Endothelial cell of hepatic sinusoid (primary cell): ENCODE measurements around the gene PPP2R5C.

Experiments used
- in situ Hi-C: cut with HindIII; loops from 2 replicates; pipeline ENCODE4 v1.10.0; 2017; ENCODE audit warnings: low sequenced_read_pairs

Gene PPP2R5C

DNA sequence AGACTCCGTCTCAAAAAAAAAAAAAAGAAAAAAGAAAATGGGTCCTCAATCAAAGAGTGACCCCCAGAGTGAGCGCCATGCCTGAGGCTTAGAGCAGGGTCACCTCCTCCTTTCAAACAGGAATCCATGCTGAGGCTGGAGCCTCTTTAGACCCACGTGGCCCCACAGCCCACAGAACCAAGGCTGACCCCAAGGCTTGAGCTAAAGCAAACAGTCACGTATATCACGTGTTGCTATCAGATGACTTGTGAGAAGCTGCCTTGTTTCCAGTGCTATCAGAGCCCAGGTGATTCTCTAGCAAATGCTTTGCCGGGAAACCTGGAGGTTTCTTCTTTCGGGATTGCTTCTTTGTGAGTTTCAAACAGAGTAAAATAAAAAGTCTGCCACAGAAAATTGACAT, 171.2 kb downstream of the PPP2R5C start:
- in situ Hi-C loops, result no loop called here

DNA sequence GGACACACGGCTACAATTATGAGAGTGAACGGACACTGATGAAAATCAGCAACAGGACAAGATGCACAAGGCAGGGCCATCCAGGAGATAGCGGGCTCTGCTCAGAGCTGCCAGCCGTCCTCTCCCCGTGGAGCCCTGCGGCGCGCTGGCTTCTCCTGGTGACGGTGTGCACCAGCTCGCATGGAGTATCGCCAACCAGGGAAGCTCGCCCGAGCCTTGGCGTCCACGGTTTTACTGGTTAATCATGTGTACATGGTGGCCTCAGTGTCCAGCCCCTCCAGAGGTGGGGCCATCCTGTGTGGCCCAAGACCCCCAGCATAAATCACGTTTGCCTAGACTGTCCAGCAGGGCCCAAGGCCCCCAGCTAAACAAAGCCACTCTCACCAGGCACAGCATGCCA, 171.7 kb downstream of the PPP2R5C start:
- in situ Hi-C loops, result no loop called here

DNA sequence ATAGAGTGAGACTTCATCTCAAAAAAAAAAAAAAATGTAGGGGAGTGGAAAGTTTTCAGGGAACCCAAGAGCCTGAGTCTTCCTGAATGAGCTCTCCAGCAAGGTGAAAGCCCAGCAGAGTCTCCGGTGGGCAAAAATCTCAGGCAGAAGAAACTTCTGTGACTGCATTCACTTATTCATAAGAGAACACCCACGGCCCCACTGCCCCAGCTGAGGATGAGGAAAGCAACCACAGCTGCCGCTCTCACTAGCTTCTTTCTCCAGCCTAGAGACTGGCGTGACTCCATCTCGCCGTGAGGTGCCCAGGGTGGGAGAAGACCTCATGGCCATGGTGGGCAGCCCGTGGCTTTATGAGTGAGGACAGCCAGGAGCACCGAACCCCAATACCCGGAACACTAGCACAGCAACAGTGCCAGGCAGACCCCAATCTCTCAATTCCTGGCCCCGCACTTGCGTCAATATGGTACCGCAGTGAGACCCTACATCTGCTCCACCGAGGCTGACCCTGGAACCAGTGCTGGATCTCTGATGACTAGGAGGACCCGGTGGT, 173.2 kb downstream of the PPP2R5C start:
- in situ Hi-C loops, result no loop called here

DNA sequence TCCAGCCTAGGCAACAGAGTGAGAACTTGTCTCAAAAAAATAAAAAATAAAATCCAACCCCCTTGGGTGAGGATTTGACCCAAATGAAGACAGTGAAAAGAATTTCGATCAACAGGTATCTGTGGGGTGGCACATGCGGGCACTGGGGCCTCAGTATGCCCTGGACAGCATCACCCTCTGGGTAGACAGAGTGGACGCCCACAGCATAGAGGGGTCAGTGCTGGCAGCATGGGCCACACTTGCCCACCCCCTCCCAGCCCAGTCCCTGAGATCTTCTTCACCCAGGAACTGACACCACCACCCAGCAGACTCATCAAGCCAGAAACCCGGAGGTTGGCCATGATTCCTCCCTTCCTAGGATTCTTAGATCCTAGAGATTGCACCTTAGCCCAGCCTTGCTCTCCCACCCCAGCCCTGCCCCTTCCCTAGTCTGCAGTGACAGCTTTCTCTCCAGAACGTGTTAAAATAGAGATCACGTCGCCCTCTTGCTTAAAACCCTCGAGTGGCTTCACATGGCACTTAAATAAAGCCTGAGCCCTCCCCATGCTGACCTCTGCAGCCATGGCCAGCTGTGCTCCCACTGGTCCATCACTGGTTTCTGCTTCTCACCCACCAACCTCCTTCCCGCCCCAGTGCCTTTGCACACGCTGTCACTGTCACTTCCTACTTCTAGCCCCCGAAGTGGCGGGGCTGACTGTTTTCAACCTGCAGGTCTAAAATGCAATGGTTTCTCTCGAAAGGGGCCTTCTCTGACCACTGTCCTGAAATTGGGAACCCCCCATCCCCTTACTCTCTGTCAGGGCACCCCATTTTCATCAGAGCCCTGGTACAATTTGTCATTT, 176.6 kb downstream of the PPP2R5C start:
- in situ Hi-C loops, result no loop called here

DNA sequence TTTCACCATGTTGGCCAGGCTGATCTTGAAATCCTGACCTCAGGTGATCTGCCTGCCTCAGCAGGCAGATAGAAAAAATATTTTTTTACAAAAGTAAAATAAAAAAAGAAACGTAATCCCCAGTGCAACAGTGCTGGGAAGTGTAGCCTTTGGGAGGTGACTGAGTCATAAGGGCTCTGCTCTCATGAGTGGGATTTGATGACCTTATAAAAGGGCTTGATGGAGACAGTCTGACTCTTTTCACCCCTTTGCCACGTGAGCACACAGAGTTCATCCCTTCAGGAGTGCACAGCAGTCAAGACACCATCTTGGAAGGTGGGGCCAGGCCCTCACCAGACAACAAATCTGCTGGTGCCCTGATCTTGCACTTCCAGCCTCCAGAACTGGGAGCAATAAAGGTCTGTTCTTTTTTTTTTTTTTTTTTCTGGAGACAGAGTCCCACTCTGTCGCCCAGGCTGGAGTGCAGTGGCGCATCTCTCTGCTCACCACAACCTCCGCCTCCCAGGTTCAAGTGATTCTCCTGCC, 178.2 kb downstream of the PPP2R5C start:
- in situ Hi-C loops, result no loop called here

DNA sequence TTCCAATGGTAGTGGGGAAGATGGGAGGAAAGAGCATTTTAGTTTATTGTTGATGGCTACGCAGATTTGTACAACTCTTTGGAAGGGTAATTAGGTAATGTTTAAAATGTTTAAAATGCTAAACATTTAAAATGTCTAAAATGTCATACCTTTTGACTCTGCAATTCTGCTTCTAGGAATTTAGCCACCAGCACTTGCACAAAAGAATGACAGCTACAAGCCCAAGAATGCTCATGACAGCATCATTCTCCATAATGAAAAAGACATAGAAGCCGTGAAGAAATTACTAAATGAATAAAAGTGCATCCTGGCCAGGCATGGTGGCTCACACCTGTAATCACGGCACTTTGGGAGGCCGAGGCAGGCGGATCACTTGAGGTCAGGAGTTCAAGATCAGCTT, 182.9 kb downstream of the PPP2R5C start:
- in situ Hi-C loops, result no loop called here

DNA sequence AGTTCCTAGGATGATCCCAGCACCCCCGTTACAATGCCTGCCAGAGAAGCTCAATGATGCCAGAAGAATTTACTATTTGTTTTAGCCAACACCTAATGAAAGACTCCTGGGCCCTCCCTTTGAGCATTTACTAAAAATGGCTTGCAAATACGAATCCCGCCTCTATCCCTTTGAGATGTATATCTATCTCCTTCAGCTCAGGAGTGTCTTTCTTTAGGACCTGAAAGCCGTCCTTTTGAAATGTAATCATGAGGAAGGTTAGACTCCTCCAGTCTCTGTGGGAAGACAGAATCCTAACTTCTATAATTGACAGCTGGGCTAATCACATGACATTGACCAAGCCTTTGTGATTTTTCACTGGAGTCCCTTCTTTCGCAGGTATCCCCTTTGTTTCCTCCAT, 183.7 kb downstream of the PPP2R5C start:
- in situ Hi-C loops, result no loop called here

DNA sequence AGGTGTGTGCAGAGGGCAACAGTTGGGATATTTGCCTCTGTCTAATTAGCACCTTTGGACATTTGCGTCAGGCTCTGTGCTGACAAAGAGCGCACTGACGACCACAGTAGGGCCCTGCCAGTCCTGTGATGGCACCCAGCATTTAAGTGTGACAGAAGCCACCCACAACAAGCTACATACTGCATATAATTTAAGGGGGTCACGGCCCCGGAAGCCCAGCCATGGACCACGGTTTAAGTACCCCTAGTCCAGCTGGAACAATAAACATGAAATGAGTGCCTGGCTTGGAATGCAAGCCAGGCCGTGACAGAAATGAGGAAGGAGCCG, 186.0 kb downstream of the PPP2R5C start:
- in situ Hi-C loops, result no loop called here

DNA sequence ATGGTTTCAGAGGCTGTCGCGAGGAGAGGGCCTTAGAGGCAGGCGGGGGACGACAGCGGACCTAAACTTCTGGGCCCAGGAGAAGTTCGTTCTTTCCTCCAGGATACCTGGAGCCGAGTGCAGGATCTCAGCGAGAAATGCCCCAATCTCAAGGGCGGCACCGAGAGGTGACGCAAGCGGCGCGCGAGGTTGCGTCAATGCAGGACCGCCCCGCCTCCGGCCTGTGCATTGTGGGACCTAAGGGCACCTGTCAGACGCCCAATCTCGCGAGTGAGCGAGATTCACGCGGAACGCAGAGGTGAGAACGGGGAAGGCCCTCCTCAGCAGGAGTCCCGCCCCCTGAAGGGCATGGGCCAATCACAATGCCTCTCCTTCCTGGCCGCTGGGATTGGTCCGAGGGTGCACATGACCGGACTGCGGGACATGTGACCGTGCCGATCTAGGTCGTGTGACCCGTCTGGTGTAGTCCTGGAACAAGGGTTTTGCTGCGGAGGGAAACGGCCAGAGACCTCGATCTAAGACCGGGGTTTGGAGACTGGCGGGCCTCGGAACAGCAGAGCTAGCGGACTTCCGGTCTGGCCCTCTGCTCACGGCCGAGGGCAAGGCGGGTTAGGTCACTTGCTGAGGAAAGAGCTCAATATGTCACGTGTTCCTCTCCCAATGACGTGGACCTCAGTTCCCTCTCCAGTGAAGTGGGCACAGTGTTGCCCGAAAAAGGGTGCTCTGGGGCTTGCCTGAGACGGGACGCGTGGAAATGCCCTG, 186.6 kb downstream of the PPP2R5C start:
- in situ Hi-C loops, result no loop called here

DNA sequence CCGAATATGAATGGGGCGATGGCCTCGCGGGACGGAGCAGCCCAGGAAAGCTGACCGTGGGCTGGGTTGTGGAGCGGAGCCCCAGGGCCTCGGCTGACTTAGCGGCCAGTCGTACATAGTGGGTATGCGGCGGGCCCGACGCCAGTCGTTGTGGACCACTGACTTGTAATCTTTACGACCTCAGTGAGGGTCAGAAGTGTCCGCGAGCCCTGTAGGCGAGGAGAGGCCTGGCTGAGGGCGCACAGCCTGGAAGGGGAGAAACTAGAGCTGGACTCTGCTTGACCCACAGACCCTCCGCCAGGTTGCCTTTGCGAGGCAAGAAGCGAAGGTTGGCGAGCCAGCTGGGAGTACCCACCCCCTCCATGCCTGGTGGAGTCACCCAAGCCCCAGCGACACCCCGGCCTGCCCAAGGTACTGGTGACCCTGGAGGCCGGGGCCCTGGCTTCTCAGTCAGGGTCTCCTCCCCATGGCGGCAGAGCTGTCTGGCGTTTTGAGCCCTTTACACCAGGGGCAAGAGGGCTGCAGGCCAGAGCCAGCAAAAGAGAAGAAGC, 187.2 kb downstream of the PPP2R5C start:
- in situ Hi-C loops, result no loop called here

DNA sequence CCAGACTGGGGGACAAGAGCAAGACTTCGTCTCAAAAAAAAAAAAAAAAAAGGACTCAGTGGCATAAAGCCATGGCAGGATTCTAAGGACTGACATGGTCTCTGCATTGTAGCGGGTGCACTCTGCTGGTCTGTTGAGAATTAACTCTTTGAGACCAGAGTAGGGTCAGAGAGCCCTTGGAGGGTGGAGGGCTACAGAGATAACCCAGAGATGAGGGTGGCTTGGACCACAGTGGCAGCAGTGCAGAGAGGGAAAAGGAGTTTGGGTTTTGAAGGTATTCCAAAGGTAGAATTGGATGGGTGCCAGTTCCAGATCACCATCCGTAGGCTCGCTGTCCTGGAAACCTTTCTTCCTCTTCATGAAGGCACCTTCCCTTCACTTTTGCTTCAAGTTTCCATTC, 188.6 kb downstream of the PPP2R5C start:
- in situ Hi-C loops, result no loop called here

DNA sequence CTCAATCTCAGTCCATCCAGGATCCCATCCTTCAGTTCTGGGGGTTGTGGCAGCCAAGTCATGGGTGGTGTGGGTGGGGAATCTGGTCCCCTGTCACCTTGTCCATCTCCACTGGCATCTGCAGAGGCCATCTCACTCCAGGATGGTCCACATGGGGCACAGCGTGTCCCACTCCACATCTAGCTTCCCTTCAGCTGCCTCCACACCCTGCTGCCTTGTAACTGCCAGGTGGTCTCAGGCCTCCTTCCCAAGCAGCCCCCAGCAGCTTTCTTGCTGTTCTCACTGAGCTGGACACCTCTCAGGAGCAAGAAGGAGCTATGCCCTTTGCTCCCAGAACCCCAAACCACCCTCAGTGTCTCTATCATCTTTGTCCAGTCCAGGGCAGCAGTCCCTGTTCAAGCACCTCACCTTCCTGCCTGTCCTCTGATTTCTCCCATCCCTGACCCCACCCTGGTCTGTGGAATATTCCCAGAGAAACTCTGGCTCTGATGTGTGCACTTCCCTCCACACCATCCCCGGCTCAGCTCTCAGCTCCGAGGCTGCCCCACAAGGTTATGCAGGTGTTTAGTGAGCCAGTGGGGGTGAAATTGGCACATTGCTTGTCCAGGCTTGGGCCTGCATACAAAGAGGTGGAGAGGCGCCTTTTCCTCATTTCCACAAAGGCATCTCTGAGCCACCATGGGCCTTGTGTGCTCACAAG, 189.2 kb downstream of the PPP2R5C start:
- in situ Hi-C loops, result no loop called here

DNA sequence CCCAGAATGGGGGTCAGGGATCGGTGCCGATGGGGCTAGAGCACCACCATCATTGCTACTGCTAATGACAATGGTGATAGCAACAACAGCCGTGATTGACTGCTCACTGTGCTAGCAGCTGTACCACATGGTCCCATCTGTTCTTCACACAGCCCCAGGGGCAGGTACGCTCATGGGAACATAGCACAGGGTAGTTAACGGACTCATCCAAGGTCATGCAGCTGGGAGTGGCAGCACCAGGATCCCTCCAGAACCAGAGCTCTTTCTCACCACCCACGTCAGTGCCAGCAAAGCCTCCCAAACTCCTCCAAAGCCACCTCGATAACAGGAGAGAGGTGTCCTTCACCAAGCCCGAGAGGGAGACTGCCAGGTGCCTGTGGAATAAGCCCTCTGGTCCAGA, 191.6 kb downstream of the PPP2R5C start:
- in situ Hi-C loops, result no loop called here

DNA sequence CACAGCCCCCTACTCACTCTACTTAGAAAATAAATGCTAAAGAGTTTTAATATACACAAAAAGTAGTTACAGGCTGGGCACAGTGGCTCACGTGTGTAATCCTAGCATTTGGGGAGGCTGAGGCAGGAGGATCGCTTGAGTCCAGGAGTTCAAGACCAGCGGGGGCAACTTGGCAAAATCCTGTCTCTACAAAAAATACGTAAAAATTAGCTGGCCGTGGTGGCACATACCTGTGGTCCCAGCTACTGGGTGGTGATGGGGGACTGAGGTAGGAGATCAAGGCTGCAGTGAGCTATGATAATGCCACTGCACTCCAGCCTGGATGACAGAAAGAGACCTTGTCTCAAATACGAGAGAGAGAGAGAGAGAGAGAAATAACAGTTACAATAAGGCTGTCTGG, 193.0 kb downstream of the PPP2R5C start:
- in situ Hi-C loops, result no loop called here

DNA sequence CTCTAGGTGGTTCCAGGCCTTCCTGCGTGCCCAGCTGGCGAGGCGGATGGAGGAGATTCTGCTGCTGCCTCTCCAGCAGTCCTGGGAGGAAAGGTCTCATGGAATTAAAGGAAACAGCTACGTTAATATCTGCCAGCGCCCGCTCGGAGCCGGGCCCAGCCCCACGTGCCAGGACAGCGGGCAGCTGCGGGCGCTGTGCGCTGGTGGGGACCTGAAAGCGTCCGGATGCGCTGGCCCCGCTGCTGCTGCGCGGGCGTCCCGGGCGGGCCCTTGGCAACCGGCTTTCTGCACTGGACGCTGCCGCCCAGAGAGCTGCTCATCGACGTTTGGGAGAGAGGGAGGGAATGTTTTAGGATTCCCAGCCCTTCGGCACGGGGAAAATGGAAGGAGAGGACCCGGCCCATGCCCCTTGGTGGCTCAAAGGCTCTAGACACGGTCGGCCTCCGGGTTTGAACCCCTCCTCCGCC, 194.2 kb downstream of the PPP2R5C start:
- in situ Hi-C loops, result no loop called here

DNA sequence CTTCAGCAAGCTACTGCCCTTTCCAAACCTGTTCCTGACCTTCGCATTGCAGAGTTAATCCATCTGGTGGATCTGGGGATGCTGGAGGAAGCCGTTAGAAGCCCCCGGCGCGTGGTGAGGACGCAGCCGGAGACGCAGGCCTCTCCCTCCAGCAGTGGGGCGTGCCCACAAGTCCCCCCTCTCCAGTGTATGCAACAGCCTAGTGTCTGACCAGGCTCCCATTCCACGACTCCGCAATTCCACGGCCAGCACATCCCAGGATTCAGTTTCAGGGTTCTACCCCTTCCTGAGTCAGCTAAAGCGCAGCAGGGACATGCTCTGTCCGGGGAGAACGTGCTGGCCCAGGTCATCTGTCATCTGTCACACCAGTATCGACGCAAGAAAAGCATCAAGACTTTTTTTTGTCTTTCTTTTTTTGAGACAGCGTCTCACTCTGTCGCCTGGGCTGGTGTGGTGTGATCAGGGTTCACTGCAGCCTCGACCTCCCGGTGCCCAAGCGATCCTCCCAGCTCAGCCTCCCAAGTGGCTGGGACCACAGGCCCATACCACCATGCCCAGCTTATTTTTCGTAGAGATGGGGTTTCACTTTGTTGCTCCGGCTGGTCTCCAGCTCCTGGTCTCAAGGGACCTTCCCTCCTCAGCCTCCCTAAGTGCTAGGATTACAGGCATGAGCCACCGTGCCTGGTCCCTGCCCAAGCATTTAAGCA, 194.8 kb downstream of the PPP2R5C start:
- in situ Hi-C loops, result no loop called here

DNA sequence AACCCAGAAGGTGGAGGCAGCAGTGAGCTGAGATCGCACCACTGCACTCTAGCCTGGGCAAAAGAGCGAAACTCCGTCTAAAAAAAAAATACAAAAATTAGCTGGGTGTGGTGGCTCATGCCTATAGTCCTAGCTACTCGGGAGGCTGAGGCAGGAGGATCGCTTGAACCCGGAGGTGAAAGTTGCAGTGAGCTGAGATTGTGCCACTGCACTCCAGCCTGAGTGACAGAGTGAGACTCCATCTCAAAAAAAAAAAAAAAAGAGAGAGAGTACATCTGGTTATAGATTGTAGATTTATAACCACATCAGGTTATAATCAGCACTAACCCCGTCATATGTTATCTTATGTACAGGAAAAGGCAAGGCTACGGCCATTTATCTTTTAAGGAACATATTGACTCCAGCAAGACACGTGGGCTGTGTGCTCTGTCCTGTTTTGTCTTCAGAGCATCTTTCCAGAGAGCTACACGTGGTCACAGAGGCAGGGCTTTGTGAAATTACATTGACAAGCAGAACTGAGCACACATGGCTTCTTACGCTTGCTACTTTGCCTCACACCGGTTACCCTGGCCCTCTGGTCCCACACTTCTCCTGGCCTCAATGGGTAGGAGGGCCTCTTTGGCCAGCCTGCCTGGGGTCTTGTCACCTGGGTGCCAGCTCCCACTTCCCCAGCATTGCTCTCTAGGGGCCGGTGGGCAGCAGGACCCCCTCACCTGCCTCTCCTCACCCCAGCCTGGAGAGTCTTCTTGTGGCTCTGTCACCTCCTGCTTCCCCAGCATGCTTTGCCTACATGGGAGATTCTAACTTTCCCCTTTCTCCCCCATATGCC, 196.1 kb downstream of the PPP2R5C start:
- in situ Hi-C loops, result no loop called here

DNA sequence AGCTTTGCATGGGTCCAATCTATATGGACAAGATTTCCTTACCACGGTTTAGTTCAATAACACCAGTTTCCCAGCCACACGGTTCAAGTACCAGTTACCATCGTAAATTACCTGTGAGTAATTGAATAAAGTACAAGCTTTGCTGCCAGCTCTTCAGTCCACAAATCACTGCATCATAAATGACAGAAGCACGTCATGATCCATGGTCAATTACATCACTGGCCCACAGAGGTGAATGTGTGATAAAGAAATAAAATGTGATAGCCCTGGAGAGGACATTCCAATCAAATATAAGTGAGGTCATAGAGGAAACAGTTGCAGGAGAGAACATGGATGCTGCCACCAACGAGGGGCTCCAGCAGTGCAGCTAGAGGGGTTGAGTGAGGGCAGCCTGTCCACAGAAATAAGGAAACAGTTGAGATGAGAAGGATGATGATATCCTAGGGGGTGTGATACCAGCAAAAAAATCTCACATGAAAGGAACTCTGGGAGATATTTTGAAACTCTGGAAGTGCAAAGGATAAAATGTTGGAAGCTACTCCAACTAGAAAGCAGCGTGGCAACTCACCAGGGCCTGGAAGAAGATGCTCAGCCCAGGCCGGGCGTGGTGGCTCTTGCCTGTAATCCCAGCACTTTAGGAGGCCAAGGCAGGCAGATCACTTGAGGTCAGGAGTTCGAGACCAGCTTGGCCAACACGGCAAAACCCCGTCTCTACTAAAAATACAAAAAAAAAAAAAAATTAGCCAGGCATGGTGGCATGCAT, 197.1 kb downstream of the PPP2R5C start:
- in situ Hi-C loops, result no loop called here

DNA sequence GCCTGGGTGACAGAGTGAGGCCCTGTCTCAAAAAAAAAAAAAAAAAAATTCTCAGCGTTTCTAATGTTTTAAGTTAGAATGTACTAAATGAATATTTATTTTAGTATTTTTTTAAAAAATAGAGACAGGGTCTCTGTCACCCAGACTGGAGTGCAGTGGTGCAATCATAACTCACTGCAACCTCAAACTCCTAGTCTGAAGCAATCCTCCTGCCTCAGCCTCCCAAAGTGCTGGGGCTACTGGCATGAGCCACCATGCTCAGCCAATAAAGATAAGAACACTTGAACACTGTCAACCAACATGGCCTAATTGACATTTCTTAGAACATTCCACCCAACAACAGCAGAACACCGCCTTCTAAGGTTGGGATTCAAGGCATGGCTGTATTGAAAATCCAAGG, 197.8 kb downstream of the PPP2R5C start:
- in situ Hi-C loops, result no loop called here
